Hepatocyte (in vitro differentiated cells): ENCODE results near the gene HSPB6. TPM values are rescaled to one million over a fixed set of nuclear protein-coding genes. Genes with fewer than 3 reads are reported as not detected.

ENCODE experiments used
- DNase-seq: peaks from one replicate; pipeline ENCODE4 v3.0.0-alpha.2; 2016; ENCODE audit warnings: low spot score
- H2AFZ ChIP-seq: fragments of 200-600 bp; sonication (generic); 2 replicates; pipeline ENCODE4 v1.6.0; 2016; ENCODE audit warnings: antibody characterized with exemption, mild to moderate bottlenecking
- H3K27ac ChIP-seq: fragments of 200-600 bp; sonication (generic); 2 replicates; pipeline ENCODE4 v1.5.1; 2016; ENCODE audit warnings: mild to moderate bottlenecking
- H3K27me3 ChIP-seq: fragments of 200-600 bp; sonication (generic); 2 replicates; pipeline ENCODE4 v1.6.1; 2016
- H3K36me3 ChIP-seq: fragments of 200-600 bp; sonication (generic); replicated peaks from 2 replicates; pipeline ENCODE4 v1.5.1; 2016; ENCODE audit warnings: low read depth; ENCODE audit not compliant: insufficient read depth
- H3K4me1 ChIP-seq: fragments of 200-600 bp; sonication (generic); 2 replicates; pipeline ENCODE4 v1.5.1; 2016; ENCODE audit warnings: mild to moderate bottlenecking, moderate library complexity; ENCODE audit not compliant: insufficient read depth
- H3K4me2 ChIP-seq: fragments of 200-600 bp; sonication (generic); 2 replicates; pipeline ENCODE4 v1.6.0; 2016
- H3K4me3 ChIP-seq: fragments of 200-600 bp; sonication (generic); 2 replicates; pipeline ENCODE4 v1.5.1; 2016; ENCODE audit warnings: mild to moderate bottlenecking
- H3K79me2 ChIP-seq: fragments of 200-600 bp; sonication (generic); 2 replicates; pipeline ENCODE4 v1.6.0; 2017; ENCODE audit warnings: mild to moderate bottlenecking
- H3K9me2 ChIP-seq: fragments of 200-600 bp; sonication (generic); replicated peaks from 2 replicates; pipeline ENCODE4 v1.6.0; 2017; ENCODE audit warnings: mild to moderate bottlenecking; ENCODE audit not compliant: insufficient read depth
- H3K9me3 ChIP-seq: fragments of 200-600 bp; sonication (generic); 2 replicates; pipeline ENCODE4 v1.5.1; 2016; ENCODE audit warnings: low read depth, mild to moderate bottlenecking
- H4K20me1 ChIP-seq: fragments of 200-600 bp; sonication (generic); 2 replicates; pipeline ENCODE4 v1.6.0; 2016; ENCODE audit warnings: mild to moderate bottlenecking; ENCODE audit not compliant: insufficient read depth, poor library complexity, severe bottlenecking
- CTCF ChIP-seq: fragments of 200-600 bp; sonication (generic); IDR thresholded peaks from 2 replicates; pipeline ENCODE4 v1.5.1; 2016; ENCODE audit warnings: antibody characterized with exemption, mild to moderate bottlenecking; ENCODE audit not compliant: poor library complexity
- EZH2 ChIP-seq: fragments of 200-600 bp; sonication (generic); IDR thresholded peaks from 2 replicates; pipeline ENCODE4 v1.6.1; 2016; ENCODE audit warnings: antibody characterized with exemption, mild to moderate bottlenecking, borderline replicate concordance
- EZH2phosphoT487 ChIP-seq: fragments of 200-600 bp; sonication (generic); IDR thresholded peaks from one replicate; pipeline ENCODE4 v1.6.1; 2018; ENCODE audit warnings: antibody characterized with exemption, mild to moderate bottlenecking, low read depth, moderate library complexity; ENCODE audit not compliant: unreplicated experiment, severe bottlenecking
- WGBS: methylation state at CpG from one replicate; pipeline ENCODE4 v1.1.6; 2016; ENCODE audit warnings: low lambda C conversion rate; ENCODE audit errors: missing lambda C conversion rate; 5-methylcytosine and 5-hydroxymethylcytosine counted together
- polyA plus RNA-seq: library from polyadenylated mRNA; unstranded; fragments of >200 nt; fragmentation: Nextera tagmentation; extraction: Ambion mirVana; gene quantifications from 2 replicates; pipeline ENCODE4 v1.2.1, GENCODE V29; 2016
- total RNA-seq: library from RNA; depleted of rRNA; stranded (reverse); fragments of >200 nt; gene quantifications from 2 replicates; pipeline ENCODE4 v1.2.3, GENCODE V29; 2014

HSPB6 gene
- total and polyA plus RNA-seq, 2 experiments from 2014 or later: 7.1 to 235 TPM

- TF ChIP-seq CTCF: no peak
- TF ChIP-seq EZH2: no peak
- TF ChIP-seq EZH2phosphoT487: no peak
- Histone ChIP-seq H3K4me1 (no peaks in the 10 kb centered on the region), H3K9me3 (no peaks in the 10 kb centered on the region), H3K79me2 (no peaks in the 10 kb centered on the region), H3K27me3 (peaks cover 13% of the 10 kb centered on the region), H3K4me3 (no peak overlapping the region), H3K27ac (no peak overlapping the region), H3K9me2 (no peaks in the 10 kb centered on the region), H3K4me2 (no peak overlapping the region), H4K20me1 (no peaks in the 10 kb centered on the region), H3K36me3 (no peaks in the 10 kb centered on the region), H2AFZ (no peak overlapping the region)
- WGBS: 87% methylated on average over 9 of the region's 9 CpGs
- no peak for DNase-seq
Measured at GRCh38 chr19:35791814-35792279, 35.0 kb upstream of the HSPB6 start.

- Histone ChIP-seq H3K9me3 (no peaks in the 10 kb centered on the region), H2AFZ (no peak overlapping the region), H3K27me3 (peaks cover 7% of the 10 kb centered on the region), H3K4me3 (no peak overlapping the region), H3K4me2 (no peak overlapping the region), H4K20me1 (no peaks in the 10 kb centered on the region), H3K27ac (no peak overlapping the region), H3K79me2 (no peaks in the 10 kb centered on the region), H3K36me3 (no peaks in the 10 kb centered on the region), H3K9me2 (no peaks in the 10 kb centered on the region), H3K4me1 (no peaks in the 10 kb centered on the region)
- 66% methylated on average over 20 of the region's 20 CpGs for WGBS
- TF ChIP-seq EZH2phosphoT487 (no peak), CTCF (no peak), EZH2 (no peak)
- DNase-seq: no peak
Measured at GRCh38 chr19:35790981-35791813, 34.4 kb upstream of the HSPB6 start.

GRCh38 chr19:35789978-35790944 is 33.4 kb upstream of the HSPB6 start:
- H4K20me1 ChIP-seq: no peaks in the 10 kb centered on the region
- no peak overlapping the region for H3K4me2 ChIP-seq
- H3K4me3 ChIP-seq: no peak overlapping the region
- no peak for DNase-seq
- no peaks in the 10 kb centered on the region for H3K9me3 ChIP-seq
- no peaks in the 10 kb centered on the region for H3K27me3 ChIP-seq
- 85% methylated on average over 16 of the region's 19 CpGs for WGBS
- no peak overlapping the region for H3K27ac ChIP-seq
- H2AFZ ChIP-seq: no peak overlapping the region
- TF ChIP-seq EZH2: no peak
- TF ChIP-seq EZH2phosphoT487: no peak
- no peak for TF ChIP-seq CTCF
- H3K9me2 ChIP-seq: no peaks in the 10 kb centered on the region
- H3K4me1 ChIP-seq: no peaks in the 10 kb centered on the region
- no peaks in the 10 kb centered on the region for H3K36me3 ChIP-seq
- H3K79me2 ChIP-seq: no peaks in the 10 kb centered on the region
